WTC11 (cell line): Measurements from ENCODE around the gene PFN1. TPM values are rescaled to one million over a fixed set of nuclear protein-coding genes. Genes with fewer than 3 reads are reported as not detected.
A peak's percentile ranks its signal among the peaks of the same experiment; 100 is the strongest.

Experiments
- EMX1 ChIP-seq: fragments of 250-450 bp; sonication (Bioruptor Pico); IDR thresholded peaks from 2 replicates; pipeline ENCODE4 v1.8.0; 2021; ENCODE audit warnings: mild to moderate bottlenecking
- ESRRA ChIP-seq: sonication (generic); formaldehyde crosslinking; IDR thresholded peaks from 2 replicates; pipeline ENCODE4 v1.8.1; 2022; ENCODE audit warnings: mild to moderate bottlenecking, missing genetic modification reagents, borderline replicate concordance
- FOXJ3 ChIP-seq: sonication (generic); formaldehyde crosslinking; IDR thresholded peaks from 2 replicates; pipeline ENCODE4 v1.9.0; 2021; ENCODE audit warnings: missing genetic modification reagents, mild to moderate bottlenecking, borderline replicate concordance
- HMGA2 ChIP-seq: fragments of 250-450 bp; sonication (Bioruptor Pico); IDR thresholded peaks from 2 replicates; pipeline ENCODE4 v1.4.0; 2021; ENCODE audit warnings: mild to moderate bottlenecking, moderate library complexity
- JAZF1 ChIP-seq: fragments of 250-450 bp; sonication (Bioruptor Pico); IDR thresholded peaks from 2 replicates; pipeline ENCODE4 v1.9.0; 2021; ENCODE audit warnings: moderate library complexity, mild to moderate bottlenecking, inconsistent platforms
- NR1H2 ChIP-seq: sonication (generic); formaldehyde crosslinking; IDR thresholded peaks from 2 replicates; pipeline ENCODE4 v1.9.0; 2021; ENCODE audit warnings: mild to moderate bottlenecking, moderate library complexity, missing genetic modification reagents
- RORB ChIP-seq: fragments of 250-450 bp; sonication (Bioruptor Pico); IDR thresholded peaks from 2 replicates; pipeline ENCODE4 v1.9.0; 2021; ENCODE audit warnings: mild to moderate bottlenecking
- SMAD3 ChIP-seq: sonication (generic); formaldehyde crosslinking; IDR thresholded peaks from 2 replicates; pipeline ENCODE4 v1.8.0; 2022; ENCODE audit warnings: missing genetic modification reagents, mild to moderate bottlenecking, borderline replicate concordance
- TP53 ChIP-seq: sonication (generic); formaldehyde crosslinking; IDR thresholded peaks from 2 replicates; pipeline ENCODE4 v1.8.1; 2023; ENCODE audit warnings: mild to moderate bottlenecking, missing genetic modification reagents
- ZNF416 ChIP-seq: fragments of 250-450 bp; sonication (Bioruptor Pico); IDR thresholded peaks from 2 replicates; pipeline ENCODE4 v1.9.0; 2021; ENCODE audit warnings: mild to moderate bottlenecking, inconsistent platforms
- ZNF423 ChIP-seq: fragments of 250-450 bp; sonication (Bioruptor Pico); IDR thresholded peaks from 2 replicates; pipeline ENCODE4 v2.1.2; 2022; ENCODE audit warnings: mild to moderate bottlenecking, moderate library complexity
- total RNA-seq: library from RNA; stranded (reverse); gene quantifications from 3 replicates; pipeline ENCODE4 v1.2.3, GENCODE V29; 2021
- TF ChIP-seq, protein P1 (sequence below): sonication (generic); formaldehyde crosslinking; IDR thresholded peaks from 2 replicates; pipeline ENCODE4 v1.8.0; 2022; ENCODE audit warnings: mild to moderate bottlenecking, missing genetic modification reagents
- TF ChIP-seq, protein P2 (sequence below): sonication (generic); formaldehyde crosslinking; IDR thresholded peaks from 2 replicates; pipeline ENCODE4 v1.8.0; 2023; ENCODE audit warnings: missing genetic modification reagents, mild to moderate bottlenecking, borderline replicate concordance
- TF ChIP-seq, protein P3 (sequence below): fragments of 250-450 bp; sonication (Bioruptor Pico); IDR thresholded peaks from 2 replicates; pipeline ENCODE4 v2.1.2; 2022; ENCODE audit warnings: mild to moderate bottlenecking, moderate library complexity
- TF ChIP-seq, protein P4 (sequence below): sonication (generic); formaldehyde crosslinking; IDR thresholded peaks from 2 replicates; pipeline ENCODE4 v1.8.1; 2023; ENCODE audit warnings: mild to moderate bottlenecking, missing genetic modification reagents
- TF ChIP-seq, protein P5 (sequence below): sonication (generic); formaldehyde crosslinking; IDR thresholded peaks from 2 replicates; pipeline ENCODE4 v1.8.1; 2023; ENCODE audit warnings: mild to moderate bottlenecking, missing genetic modification reagents, borderline replicate concordance
- TF ChIP-seq, protein P6 (sequence below): sonication (generic); formaldehyde crosslinking; IDR thresholded peaks from 2 replicates; pipeline ENCODE4 v1.8.1; 2023; ENCODE audit warnings: mild to moderate bottlenecking, missing genetic modification reagents, moderate library complexity
- TF ChIP-seq, protein P7 (sequence below): fragments of 250-450 bp; sonication (Bioruptor Pico); IDR thresholded peaks from 2 replicates; pipeline ENCODE4 v1.9.0; 2021; ENCODE audit warnings: mild to moderate bottlenecking, borderline replicate concordance
- TF ChIP-seq, protein P8 (sequence below): sonication (generic); formaldehyde crosslinking; IDR thresholded peaks from 2 replicates; pipeline ENCODE4 v1.8.0; 2022; ENCODE audit warnings: mild to moderate bottlenecking, missing genetic modification reagents

PFN1 gene
- total RNA-seq, 1 experiment from 2014 or later = 1,289 TPM

DNA sequence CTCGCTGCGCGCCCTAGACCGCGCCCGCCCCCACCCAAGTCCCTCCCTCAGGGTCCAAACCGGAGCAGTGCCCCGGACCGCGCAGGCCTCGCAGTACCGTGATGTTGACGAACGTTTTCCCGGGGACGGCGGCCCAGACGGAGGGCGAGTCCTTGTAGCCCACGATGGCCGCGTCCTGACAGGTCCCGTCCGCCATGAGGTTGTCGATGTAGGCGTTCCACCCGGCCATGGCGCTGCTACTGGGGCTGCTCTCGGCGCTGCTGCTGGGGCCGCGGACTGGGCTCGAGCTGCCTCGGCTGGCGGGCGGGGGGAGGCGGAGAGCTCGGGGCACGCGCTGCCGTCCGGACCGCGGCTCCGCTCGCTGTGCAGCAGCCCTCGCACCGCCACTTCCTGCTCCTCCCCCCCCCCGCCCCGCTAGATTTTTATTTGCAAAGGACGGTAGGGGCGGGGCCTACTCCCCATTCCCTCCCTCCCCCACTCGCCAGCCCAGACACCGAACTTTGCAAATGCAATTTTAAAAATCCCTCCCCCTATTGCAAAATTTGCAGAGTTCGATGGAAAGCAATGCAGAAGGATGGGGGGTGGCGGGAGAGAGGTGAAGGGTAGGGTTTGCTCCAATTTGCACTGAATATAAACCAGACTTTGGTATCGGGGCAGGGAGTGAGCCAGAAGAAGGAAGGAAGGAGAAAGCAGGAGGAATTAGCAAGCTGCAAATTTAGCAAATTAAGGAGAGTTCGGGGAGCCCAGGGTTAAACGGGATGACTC lies at the start of gene PFN1 (continued):
- TF ChIP-seq FOXJ3 (CRISPR knock-in tag) (no peak), RORB (CRISPR knock-in tag) (no peak), JAZF1 (CRISPR knock-in tag) (no peak), ZNF423 (CRISPR knock-in tag) (no peak), TP53 (peak; percentile 67), HMGA2 (CRISPR knock-in tag) (no peak), ZNF416 (CRISPR knock-in tag) (0 out of 2 replicates have a peak, but pooled peaks have one; percentile 67), EMX1 (CRISPR knock-in tag) (no peak), NR1H2 (CRISPR knock-in tag) (no peak), SMAD3 (CRISPR knock-in tag) (0 out of 2 replicates have a peak, but pooled peaks have one; percentile 44), ESRRA (CRISPR knock-in tag) (peak; percentile 79; the same call in 1 of the 2 replicates)
- TF ChIP-seq, protein P1, sequence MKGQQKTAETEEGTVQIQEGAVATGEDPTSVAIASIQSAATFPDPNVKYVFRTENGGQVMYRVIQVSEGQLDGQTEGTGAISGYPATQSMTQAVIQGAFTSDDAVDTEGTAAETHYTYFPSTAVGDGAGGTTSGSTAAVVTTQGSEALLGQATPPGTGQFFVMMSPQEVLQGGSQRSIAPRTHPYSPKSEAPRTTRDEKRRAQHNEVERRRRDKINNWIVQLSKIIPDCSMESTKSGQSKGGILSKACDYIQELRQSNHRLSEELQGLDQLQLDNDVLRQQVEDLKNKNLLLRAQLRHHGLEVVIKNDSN (CRISPR knock-in tag) = no peak
- TF ChIP-seq, protein P2, sequence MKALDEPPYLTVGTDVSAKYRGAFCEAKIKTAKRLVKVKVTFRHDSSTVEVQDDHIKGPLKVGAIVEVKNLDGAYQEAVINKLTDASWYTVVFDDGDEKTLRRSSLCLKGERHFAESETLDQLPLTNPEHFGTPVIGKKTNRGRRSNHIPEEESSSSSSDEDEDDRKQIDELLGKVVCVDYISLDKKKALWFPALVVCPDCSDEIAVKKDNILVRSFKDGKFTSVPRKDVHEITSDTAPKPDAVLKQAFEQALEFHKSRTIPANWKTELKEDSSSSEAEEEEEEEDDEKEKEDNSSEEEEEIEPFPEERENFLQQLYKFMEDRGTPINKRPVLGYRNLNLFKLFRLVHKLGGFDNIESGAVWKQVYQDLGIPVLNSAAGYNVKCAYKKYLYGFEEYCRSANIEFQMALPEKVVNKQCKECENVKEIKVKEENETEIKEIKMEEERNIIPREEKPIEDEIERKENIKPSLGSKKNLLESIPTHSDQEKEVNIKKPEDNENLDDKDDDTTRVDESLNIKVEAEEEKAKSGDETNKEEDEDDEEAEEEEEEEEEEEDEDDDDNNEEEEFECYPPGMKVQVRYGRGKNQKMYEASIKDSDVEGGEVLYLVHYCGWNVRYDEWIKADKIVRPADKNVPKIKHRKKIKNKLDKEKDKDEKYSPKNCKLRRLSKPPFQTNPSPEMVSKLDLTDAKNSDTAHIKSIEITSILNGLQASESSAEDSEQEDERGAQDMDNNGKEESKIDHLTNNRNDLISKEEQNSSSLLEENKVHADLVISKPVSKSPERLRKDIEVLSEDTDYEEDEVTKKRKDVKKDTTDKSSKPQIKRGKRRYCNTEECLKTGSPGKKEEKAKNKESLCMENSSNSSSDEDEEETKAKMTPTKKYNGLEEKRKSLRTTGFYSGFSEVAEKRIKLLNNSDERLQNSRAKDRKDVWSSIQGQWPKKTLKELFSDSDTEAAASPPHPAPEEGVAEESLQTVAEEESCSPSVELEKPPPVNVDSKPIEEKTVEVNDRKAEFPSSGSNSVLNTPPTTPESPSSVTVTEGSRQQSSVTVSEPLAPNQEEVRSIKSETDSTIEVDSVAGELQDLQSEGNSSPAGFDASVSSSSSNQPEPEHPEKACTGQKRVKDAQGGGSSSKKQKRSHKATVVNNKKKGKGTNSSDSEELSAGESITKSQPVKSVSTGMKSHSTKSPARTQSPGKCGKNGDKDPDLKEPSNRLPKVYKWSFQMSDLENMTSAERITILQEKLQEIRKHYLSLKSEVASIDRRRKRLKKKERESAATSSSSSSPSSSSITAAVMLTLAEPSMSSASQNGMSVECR (CRISPR knock-in tag) = no peak
- TF ChIP-seq, protein P3, sequence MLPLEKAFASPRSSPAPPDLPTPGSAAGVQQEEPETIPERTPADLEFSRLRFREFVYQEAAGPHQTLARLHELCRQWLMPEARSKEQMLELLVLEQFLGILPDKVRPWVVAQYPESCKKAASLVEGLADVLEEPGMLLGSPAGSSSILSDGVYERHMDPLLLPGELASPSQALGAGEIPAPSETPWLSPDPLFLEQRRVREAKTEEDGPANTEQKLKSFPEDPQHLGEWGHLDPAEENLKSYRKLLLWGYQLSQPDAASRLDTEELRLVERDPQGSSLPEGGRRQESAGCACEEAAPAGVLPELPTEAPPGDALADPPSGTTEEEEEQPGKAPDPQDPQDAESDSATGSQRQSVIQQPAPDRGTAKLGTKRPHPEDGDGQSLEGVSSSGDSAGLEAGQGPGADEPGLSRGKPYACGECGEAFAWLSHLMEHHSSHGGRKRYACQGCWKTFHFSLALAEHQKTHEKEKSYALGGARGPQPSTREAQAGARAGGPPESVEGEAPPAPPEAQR = no peak
- TF ChIP-seq, protein P4, sequence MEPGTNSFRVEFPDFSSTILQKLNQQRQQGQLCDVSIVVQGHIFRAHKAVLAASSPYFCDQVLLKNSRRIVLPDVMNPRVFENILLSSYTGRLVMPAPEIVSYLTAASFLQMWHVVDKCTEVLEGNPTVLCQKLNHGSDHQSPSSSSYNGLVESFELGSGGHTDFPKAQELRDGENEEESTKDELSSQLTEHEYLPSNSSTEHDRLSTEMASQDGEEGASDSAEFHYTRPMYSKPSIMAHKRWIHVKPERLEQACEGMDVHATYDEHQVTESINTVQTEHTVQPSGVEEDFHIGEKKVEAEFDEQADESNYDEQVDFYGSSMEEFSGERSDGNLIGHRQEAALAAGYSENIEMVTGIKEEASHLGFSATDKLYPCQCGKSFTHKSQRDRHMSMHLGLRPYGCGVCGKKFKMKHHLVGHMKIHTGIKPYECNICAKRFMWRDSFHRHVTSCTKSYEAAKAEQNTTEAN (CRISPR knock-in tag) = peak; percentile 79
- TF ChIP-seq, protein P5, sequence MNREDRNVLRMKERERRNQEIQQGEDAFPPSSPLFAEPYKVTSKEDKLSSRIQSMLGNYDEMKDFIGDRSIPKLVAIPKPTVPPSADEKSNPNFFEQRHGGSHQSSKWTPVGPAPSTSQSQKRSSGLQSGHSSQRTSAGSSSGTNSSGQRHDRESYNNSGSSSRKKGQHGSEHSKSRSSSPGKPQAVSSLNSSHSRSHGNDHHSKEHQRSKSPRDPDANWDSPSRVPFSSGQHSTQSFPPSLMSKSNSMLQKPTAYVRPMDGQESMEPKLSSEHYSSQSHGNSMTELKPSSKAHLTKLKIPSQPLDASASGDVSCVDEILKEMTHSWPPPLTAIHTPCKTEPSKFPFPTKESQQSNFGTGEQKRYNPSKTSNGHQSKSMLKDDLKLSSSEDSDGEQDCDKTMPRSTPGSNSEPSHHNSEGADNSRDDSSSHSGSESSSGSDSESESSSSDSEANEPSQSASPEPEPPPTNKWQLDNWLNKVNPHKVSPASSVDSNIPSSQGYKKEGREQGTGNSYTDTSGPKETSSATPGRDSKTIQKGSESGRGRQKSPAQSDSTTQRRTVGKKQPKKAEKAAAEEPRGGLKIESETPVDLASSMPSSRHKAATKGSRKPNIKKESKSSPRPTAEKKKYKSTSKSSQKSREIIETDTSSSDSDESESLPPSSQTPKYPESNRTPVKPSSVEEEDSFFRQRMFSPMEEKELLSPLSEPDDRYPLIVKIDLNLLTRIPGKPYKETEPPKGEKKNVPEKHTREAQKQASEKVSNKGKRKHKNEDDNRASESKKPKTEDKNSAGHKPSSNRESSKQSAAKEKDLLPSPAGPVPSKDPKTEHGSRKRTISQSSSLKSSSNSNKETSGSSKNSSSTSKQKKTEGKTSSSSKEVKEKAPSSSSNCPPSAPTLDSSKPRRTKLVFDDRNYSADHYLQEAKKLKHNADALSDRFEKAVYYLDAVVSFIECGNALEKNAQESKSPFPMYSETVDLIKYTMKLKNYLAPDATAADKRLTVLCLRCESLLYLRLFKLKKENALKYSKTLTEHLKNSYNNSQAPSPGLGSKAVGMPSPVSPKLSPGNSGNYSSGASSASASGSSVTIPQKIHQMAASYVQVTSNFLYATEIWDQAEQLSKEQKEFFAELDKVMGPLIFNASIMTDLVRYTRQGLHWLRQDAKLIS = no peak
- TF ChIP-seq, protein P6, sequence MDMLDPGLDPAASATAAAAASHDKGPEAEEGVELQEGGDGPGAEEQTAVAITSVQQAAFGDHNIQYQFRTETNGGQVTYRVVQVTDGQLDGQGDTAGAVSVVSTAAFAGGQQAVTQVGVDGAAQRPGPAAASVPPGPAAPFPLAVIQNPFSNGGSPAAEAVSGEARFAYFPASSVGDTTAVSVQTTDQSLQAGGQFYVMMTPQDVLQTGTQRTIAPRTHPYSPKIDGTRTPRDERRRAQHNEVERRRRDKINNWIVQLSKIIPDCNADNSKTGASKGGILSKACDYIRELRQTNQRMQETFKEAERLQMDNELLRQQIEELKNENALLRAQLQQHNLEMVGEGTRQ (CRISPR knock-in tag) = no peak; the same call in 1 of the 2 replicates
- TF ChIP-seq, protein P7, sequence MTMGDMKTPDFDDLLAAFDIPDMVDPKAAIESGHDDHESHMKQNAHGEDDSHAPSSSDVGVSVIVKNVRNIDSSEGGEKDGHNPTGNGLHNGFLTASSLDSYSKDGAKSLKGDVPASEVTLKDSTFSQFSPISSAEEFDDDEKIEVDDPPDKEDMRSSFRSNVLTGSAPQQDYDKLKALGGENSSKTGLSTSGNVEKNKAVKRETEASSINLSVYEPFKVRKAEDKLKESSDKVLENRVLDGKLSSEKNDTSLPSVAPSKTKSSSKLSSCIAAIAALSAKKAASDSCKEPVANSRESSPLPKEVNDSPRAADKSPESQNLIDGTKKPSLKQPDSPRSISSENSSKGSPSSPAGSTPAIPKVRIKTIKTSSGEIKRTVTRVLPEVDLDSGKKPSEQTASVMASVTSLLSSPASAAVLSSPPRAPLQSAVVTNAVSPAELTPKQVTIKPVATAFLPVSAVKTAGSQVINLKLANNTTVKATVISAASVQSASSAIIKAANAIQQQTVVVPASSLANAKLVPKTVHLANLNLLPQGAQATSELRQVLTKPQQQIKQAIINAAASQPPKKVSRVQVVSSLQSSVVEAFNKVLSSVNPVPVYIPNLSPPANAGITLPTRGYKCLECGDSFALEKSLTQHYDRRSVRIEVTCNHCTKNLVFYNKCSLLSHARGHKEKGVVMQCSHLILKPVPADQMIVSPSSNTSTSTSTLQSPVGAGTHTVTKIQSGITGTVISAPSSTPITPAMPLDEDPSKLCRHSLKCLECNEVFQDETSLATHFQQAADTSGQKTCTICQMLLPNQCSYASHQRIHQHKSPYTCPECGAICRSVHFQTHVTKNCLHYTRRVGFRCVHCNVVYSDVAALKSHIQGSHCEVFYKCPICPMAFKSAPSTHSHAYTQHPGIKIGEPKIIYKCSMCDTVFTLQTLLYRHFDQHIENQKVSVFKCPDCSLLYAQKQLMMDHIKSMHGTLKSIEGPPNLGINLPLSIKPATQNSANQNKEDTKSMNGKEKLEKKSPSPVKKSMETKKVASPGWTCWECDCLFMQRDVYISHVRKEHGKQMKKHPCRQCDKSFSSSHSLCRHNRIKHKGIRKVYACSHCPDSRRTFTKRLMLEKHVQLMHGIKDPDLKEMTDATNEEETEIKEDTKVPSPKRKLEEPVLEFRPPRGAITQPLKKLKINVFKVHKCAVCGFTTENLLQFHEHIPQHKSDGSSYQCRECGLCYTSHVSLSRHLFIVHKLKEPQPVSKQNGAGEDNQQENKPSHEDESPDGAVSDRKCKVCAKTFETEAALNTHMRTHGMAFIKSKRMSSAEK = no peak
- TF ChIP-seq, protein P8, sequence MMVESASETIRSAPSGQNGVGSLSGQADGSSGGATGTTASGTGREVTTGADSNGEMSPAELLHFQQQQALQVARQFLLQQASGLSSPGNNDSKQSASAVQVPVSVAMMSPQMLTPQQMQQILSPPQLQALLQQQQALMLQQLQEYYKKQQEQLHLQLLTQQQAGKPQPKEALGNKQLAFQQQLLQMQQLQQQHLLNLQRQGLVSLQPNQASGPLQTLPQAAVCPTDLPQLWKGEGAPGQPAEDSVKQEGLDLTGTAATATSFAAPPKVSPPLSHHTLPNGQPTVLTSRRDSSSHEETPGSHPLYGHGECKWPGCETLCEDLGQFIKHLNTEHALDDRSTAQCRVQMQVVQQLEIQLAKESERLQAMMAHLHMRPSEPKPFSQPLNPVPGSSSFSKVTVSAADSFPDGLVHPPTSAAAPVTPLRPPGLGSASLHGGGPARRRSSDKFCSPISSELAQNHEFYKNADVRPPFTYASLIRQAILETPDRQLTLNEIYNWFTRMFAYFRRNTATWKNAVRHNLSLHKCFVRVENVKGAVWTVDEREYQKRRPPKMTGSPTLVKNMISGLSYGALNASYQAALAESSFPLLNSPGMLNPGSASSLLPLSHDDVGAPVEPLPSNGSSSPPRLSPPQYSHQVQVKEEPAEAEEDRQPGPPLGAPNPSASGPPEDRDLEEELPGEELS (CRISPR knock-in tag) = peak; percentile 72
